GM12801 (cell line): ENCODE results near the gene SLC23A2.

Experiments used
- CTCF ChIP-seq: IDR thresholded peaks from one replicate; pipeline ENCODE4 v1.5.1; 2011; ENCODE audit warnings: control low read depth; ENCODE audit not compliant: insufficient read length; ENCODE audit errors: extremely low read depth

SLC23A2 gene

GRCh38 chr20:4813863-4814695, 187.2 kb downstream of the SLC23A2 start:
- no peak for TF ChIP-seq CTCF

GRCh38 chr20:4813076-4813862, 188.0 kb downstream of the SLC23A2 start:
- TF ChIP-seq CTCF, result no peak

GRCh38 chr20:4812641-4813075, 188.7 kb downstream of the SLC23A2 start:
- TF ChIP-seq CTCF, result no peak

GRCh38 chr20:4812216-4812615, 189.1 kb downstream of the SLC23A2 start:
- no peak for TF ChIP-seq CTCF

- no peak for TF ChIP-seq CTCF
Observed at GRCh38 chr20:4811661-4812181, 189.6 kb downstream of the SLC23A2 start.

GRCh38 chr20:4811257-4811656, 190.1 kb downstream of the SLC23A2 start:
- no peak for TF ChIP-seq CTCF

GRCh38 chr20:4810426-4811019, 190.8 kb downstream of the SLC23A2 start:
- no peak for TF ChIP-seq CTCF
